ENCODE measurements around the gene MAFG.

- TF ChIP-seq CTCF (conservative IDR thresholded peaks at IDR 0.05; ENCODE audit: low read length) (no peak), EZH2phosphoT487 (IDR thresholded peaks at IDR 0.05; ENCODE audit: borderline replicate concordance) (no peak)
These were observed 49.2 kb downstream of the MAFG start for GRCh38 chr17:81878294-81878693.
